ENCODE results near the gene FOXP4.

GRCh38 chr6:41637194-41638001 is 91.2 kb downstream of the FOXP4 start:
- TF ChIP-seq CTCF (IDR thresholded peaks at IDR 0.05; ENCODE audit: low read length): no peak
- no peak for TF ChIP-seq EZH2 (IDR thresholded peaks at IDR 0.05; ENCODE audit: borderline replicate concordance, low read length)

All from OCI-LY1 (cell line).